WI38 (cell line): ENCODE results near the gene NCOA5.

Experiments
- H3K4me3 ChIP-seq: 2 replicates; pipeline ENCODE4 v1.5.1; 2011; ENCODE audit warnings: low read depth, mild to moderate bottlenecking, control low read depth, low read length
- TF ChIP-seq, protein P1 (sequence below): IDR thresholded peaks from 2 replicates; pipeline ENCODE4 v1.5.1; 2012; ENCODE audit warnings: low read depth, mild to moderate bottlenecking, control low read depth, low read length

The NCOA5 gene

DNA sequence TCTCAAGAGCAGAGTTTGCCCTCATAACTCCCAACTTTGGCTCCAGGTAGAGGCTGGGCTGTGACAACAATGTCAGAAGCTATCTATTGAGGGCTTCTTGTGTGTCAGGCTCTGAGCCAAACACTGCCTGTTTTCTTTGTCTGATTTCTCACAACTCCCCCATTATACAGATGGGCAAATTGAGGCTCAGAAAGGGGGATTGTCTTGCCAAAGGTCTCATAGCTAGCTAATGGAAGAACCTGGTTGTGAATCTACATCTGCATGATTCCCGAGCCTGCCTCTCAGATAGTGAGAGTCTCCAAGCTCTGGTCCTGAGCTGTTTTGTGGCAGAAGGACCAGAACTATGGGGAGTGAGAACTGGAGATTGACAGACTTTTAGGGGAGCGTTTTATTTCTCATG lies 29.8 kb upstream of the NCOA5 start:
- TF ChIP-seq, protein P1, sequence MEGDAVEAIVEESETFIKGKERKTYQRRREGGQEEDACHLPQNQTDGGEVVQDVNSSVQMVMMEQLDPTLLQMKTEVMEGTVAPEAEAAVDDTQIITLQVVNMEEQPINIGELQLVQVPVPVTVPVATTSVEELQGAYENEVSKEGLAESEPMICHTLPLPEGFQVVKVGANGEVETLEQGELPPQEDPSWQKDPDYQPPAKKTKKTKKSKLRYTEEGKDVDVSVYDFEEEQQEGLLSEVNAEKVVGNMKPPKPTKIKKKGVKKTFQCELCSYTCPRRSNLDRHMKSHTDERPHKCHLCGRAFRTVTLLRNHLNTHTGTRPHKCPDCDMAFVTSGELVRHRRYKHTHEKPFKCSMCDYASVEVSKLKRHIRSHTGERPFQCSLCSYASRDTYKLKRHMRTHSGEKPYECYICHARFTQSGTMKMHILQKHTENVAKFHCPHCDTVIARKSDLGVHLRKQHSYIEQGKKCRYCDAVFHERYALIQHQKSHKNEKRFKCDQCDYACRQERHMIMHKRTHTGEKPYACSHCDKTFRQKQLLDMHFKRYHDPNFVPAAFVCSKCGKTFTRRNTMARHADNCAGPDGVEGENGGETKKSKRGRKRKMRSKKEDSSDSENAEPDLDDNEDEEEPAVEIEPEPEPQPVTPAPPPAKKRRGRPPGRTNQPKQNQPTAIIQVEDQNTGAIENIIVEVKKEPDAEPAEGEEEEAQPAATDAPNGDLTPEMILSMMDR, result no peak
- H3K4me3 ChIP-seq, result no peak overlapping the region

DNA sequence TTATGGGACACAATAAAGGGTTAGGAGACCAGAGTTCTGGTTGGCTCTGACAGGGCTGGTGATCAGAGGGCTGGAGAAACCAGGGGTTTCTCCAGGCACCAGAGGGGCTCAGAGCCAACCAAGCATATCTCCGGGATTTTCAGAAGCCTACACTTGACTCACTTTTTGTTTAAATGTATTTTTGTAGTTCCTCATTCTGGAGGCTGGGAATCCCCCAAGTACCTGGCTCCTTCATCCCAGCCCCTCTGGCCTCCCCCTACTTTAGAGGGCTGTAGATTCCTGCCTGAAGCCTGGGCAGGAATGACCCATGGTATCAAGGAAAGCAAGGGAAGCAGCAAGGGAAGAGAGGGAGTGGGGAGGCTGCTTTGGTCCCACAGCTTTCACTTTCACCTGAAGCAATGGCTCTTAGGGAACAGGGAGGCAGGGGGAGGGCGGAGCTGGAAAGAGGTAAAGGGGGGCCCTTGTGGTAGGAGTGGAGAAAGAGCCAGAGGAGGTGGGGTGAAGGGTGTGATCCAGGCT lies 29.3 kb upstream of the NCOA5 start:
- no peak overlapping the region for H3K4me3 ChIP-seq
- TF ChIP-seq, protein P1, result no peak

DNA sequence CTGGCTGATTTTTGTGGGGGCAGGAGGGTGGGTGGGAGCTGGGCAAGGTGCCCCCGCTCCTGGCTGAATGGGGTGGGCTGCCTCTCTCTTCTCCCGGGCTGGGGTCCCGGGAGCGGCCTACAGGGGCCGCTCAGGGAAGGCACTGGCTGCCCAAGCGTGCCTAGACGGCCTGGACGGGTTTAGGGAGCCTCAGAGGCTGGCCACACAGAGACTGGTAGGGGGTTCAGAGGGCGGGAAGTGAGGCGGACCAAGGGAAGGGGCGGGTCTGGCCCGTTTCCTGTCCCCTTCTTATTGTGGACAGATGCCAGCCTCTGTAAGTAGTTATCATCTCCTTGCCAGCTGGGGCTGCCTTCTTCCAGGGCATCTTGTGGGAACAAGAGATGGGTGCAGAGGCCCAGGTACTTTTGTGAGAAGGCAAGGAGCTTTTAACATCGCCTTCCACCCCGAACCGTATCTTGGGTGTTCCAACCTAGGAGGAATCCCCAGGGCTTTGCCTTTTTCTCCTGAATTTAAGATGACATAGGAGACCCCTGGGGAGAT lies 28.8 kb upstream of the NCOA5 start:
- H3K4me3 ChIP-seq, result no peak overlapping the region
- TF ChIP-seq, protein P1, result no peak

DNA sequence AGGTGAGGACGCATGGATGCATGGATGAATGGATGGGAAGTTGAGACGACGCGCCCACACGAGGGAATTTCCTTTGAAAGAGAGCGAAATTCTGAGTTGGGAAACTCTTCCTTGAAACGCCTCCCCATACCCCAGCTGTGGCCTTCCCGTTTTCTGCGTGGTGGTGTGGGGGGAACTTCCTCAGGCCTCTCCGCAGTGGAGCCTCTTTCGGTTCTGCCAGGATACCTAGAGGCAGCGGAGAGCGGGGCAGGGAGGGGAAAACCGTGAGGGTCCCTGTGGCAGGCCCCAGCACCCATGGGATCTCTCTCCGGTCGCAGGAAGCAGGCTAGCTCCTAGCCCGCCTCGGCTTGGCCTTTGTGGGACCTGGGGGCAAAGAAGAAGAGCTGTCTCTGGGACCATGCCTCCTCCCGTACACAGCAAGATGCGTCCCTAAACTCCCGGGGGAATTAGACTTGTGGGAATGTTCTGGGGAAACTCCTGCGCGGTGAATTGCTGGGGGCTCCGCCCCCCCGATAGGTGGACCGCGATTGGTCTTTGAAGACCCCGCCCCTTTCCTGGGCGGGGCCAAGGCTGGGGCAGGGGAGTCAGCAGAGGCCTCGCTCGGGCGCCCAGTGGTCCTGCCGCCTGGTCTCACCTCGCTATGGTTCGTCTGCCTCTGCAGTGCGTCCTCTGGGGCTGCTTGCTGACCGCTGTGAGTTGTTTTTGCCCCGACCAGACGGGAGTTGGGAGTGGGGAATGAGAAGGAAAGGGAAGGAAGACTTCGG lies 28.1 kb upstream of the NCOA5 start, which contains the start of gene CD40:
TSS of gene CD40 (plus strand) at position 611 of the 764 bp plus-strand sequence. CDS start at position 641, 30 bp downstream.
- TF ChIP-seq, protein P1, result no peak

DNA sequence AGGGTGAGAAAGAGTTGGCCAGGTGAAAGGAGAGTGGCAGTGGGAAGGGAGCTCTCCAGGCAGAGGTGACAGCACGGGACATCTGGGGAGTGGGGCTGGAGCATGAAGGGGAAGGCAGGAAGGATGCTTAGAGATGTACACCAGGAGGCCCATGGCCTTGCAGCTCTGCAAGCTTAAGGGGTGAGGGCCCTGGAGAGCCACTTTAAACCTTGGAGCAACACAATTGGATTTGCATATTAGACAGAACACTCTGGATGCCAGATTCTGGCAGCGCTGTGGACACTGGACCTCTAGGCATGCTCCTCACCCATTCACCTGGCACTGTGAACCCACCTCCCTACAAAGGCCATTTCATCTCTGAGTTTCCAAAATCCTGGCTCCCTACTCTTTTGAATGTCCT lies 24.7 kb upstream of the NCOA5 start:
- H3K4me3 ChIP-seq, result no peak overlapping the region
- TF ChIP-seq, protein P1, result no peak

More for the DNA sequence above, 28.1 kb upstream of the NCOA5 start, which contains the start of gene CD40:
- no peak within 1 kb of the TSS for H3K4me3 ChIP-seq

DNA sequence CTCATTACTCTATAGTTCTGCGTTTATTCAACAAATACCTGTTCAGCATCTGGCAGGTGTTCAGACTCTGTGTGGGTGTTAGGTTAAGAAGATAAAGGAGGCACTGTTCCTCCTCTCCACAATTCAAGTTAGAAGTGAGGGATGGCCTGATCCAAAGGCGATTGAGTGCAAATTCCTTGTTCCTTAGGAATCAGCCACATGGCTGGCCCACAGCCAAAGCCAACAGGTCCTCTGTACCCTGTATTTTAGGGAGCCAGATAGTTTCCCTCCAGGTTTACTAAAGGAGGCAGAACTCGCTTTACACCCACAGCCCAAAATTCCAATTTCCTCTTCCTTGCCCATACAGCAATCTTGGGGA lies 23.3 kb upstream of the NCOA5 start:
- H3K4me3 ChIP-seq, result no peak overlapping the region
- TF ChIP-seq, protein P1, result no peak
